H1 (cell line): Measurements from ENCODE around the gene TBC1D22A. TPM values are rescaled to one million over a fixed set of nuclear protein-coding genes. Genes with fewer than 3 reads are reported as not detected.

ENCODE experiments used
- CTCF ChIA-PET: fragments of 300-600 bp; sonication (Branson Sonifier 250); formaldehyde crosslinking; loops from one replicate; lab custom pipeline; 2021; ENCODE audit not compliant: partially characterized antibody; lab: Charles Lee
- POLR2A ChIA-PET: fragments of 300-600 bp; sonication (Branson Sonifier 250); formaldehyde crosslinking; loops from one replicate; lab custom pipeline; 2021; ENCODE audit warnings: inconsistent platforms; ENCODE audit not compliant: partially characterized antibody; lab: Charles Lee
- DNase-seq, 2 experiments: peaks; one replicate each; pipeline versions ENCODE4 v3.0.0 to v3.0.0-alpha.2; 2010 to 2022; ENCODE audit warnings: low spot score in 2 of 2, low read depth in 1 of 2, mixed read lengths in 1 of 2
- FAIRE-seq: peaks from 2 replicates; lab custom pipeline; 2011; peaks lifted over from hg19 to GRCh38; lab: Jason Lieb, UNC
- H2AFZ ChIP-seq: 2 replicates; pipeline ENCODE4 v1.8.1; 2012; ENCODE audit warnings: low read length, inconsistent platforms
- H2AK5ac ChIP-seq: 2 replicates; pipeline ENCODE4 v1.6.1; 2013; ENCODE audit warnings: low read depth, low read length
- H2BK120ac ChIP-seq: replicated peaks from 2 replicates; pipeline ENCODE3; 2013; ENCODE audit warnings: low read depth, low read length, inconsistent platforms
- H2BK12ac ChIP-seq: 2 replicates; pipeline ENCODE4 v1.6.1; 2013; ENCODE audit warnings: low read depth, low read length
- H2BK15ac ChIP-seq: 2 replicates; pipeline ENCODE4 v1.6.1; 2013; ENCODE audit warnings: low read length
- H2BK20ac ChIP-seq: 2 replicates; pipeline ENCODE4 v1.6.1; 2013; ENCODE audit warnings: low read length
- H2BK5ac ChIP-seq: 2 replicates; pipeline ENCODE4 v1.6.1; 2013; ENCODE audit warnings: low read depth, low read length
- H3K14ac ChIP-seq: 2 replicates; pipeline ENCODE4 v1.6.1; 2013; ENCODE audit warnings: inconsistent platforms; ENCODE audit not compliant: insufficient read length
- H3K18ac ChIP-seq: 2 replicates; pipeline ENCODE4 v1.6.1; 2013; ENCODE audit warnings: low read length; ENCODE audit errors: extremely low read depth
- H3K23ac ChIP-seq: 2 replicates; pipeline ENCODE4 v1.6.1; 2013; ENCODE audit warnings: inconsistent platforms; ENCODE audit not compliant: insufficient read length
- H3K23me2 ChIP-seq: 2 replicates; pipeline ENCODE4 v1.6.1; 2013; ENCODE audit warnings: low read depth, low read length
- H3K27ac ChIP-seq: 2 replicates; pipeline ENCODE4 v1.6.1; 2011; ENCODE audit warnings: low read depth, low read length, inconsistent platforms
- H3K27me3 ChIP-seq, 4 experiments: replicated peaks in 1 of 4; 1 replicate in 1 of 4; 2 replicates in 3 of 4; pipeline versions ENCODE4 v1.6.1 to v1.8.1; 2011 to 2013; ENCODE audit warnings: low read length in 3 of 4, mild to moderate bottlenecking in 3 of 4, inconsistent platforms in 2 of 4, mixed read lengths in 2 of 4, moderate library complexity in 1 of 4; ENCODE audit not compliant: control insufficient read depth in 3 of 4, insufficient read depth in 3 of 4; ENCODE audit errors: extremely low read depth in 1 of 4
- H3K36me3 ChIP-seq, 4 experiments: 2 replicates each; pipeline versions ENCODE4 v1.6.1 to v1.8.1; 2011 to 2013; ENCODE audit warnings: mild to moderate bottlenecking in 4 of 4, low read length in 3 of 4, moderate library complexity in 2 of 4, control low read depth in 1 of 4, inconsistent platforms in 1 of 4; ENCODE audit not compliant: insufficient read depth in 4 of 4, control insufficient read depth in 2 of 4
- H3K4ac ChIP-seq: replicated peaks from 2 replicates; pipeline ENCODE3; 2013; ENCODE audit warnings: low read length, low read depth, mixed read lengths, inconsistent platforms; ENCODE audit not compliant: insufficient read length
- H3K4me1 ChIP-seq, 4 experiments: replicated peaks in 1 of 4; 1 replicate in 1 of 4; 2 replicates in 3 of 4; pipeline versions ENCODE4 v1.6.1 to v1.8.1; 2011 to 2013; ENCODE audit warnings: low read length in 3 of 4, inconsistent platforms in 2 of 4, mixed read lengths in 1 of 4; ENCODE audit not compliant: insufficient read depth in 4 of 4, control insufficient read depth in 3 of 4
- H3K4me2 ChIP-seq, 2 experiments: 2 replicates each; pipeline versions ENCODE4 v1.6.1 to v1.8.1; 2011 to 2013; ENCODE audit warnings: low read depth in 2 of 2, low read length in 2 of 2, control low read depth in 1 of 2, inconsistent platforms in 1 of 2, mild to moderate bottlenecking in 1 of 2; ENCODE audit not compliant: insufficient read depth in 1 of 2
- H3K4me3 ChIP-seq, 4 experiments: fragments of 200-600, 300-600 bp in 1 of 4; sonication (generic), shearing (Covaris generic), sonication (Bioruptor Twin) in 1 of 4; 2 replicates each; pipeline versions ENCODE4 v1.5.1 to v1.8.1; 2011 to 2016; ENCODE audit warnings: low read length in 4 of 4, low read depth in 3 of 4, control low read depth in 2 of 4, inconsistent platforms in 2 of 4, mild to moderate bottlenecking in 2 of 4, mixed read lengths in 1 of 4, moderate library complexity in 1 of 4; ENCODE audit not compliant: insufficient read depth in 2 of 4; ENCODE audit errors: extremely low read depth in 1 of 4
- H3K56ac ChIP-seq: replicated peaks from 2 replicates; pipeline ENCODE3; 2013; ENCODE audit warnings: low read depth, mild to moderate bottlenecking, mixed read lengths, low read length, inconsistent platforms; ENCODE audit not compliant: insufficient read length
- H3K79me1 ChIP-seq: 2 replicates; pipeline ENCODE4 v1.6.1; 2013; ENCODE audit warnings: low read depth, low read length, control low read depth
- H3K79me2 ChIP-seq, 2 experiments: 2 replicates each; pipeline versions ENCODE4 v1.6.1 to v1.8.1; 2012 to 2013; ENCODE audit warnings: low read length in 2 of 2, mild to moderate bottlenecking in 2 of 2, inconsistent platforms in 1 of 2; ENCODE audit not compliant: insufficient read depth in 2 of 2, control insufficient read depth in 1 of 2
- H3K9ac ChIP-seq, 4 experiments: replicated peaks in 1 of 4; 1 replicate in 1 of 4; 2 replicates in 3 of 4; pipeline versions ENCODE4 v1.6.1 to v1.8.1; 2011 to 2013; ENCODE audit warnings: low read depth in 3 of 4, low read length in 3 of 4, control low read depth in 2 of 4, mild to moderate bottlenecking in 2 of 4, moderate library complexity in 2 of 4, inconsistent platforms in 1 of 4; ENCODE audit errors: extremely low read depth in 1 of 4
- H3K9me3 ChIP-seq, 2 experiments: 2 replicates each; pipeline versions ENCODE4 v1.6.1 to v1.8.1; 2012 to 2013; ENCODE audit warnings: mild to moderate bottlenecking in 2 of 2, moderate library complexity in 2 of 2, control low read depth in 1 of 2, inconsistent platforms in 1 of 2, low read depth in 1 of 2, low read length in 1 of 2, mixed read lengths in 1 of 2; ENCODE audit not compliant: insufficient read depth in 2 of 2
- H4K20me1 ChIP-seq, 2 experiments: replicated peaks in 1 of 2; 2 replicates each; pipeline versions ENCODE3 to v1.8.1; 2011 to 2013; ENCODE audit warnings: inconsistent platforms in 2 of 2, low read length in 2 of 2, mild to moderate bottlenecking in 1 of 2; ENCODE audit not compliant: insufficient read depth in 2 of 2, control insufficient read depth in 1 of 2
- H4K5ac ChIP-seq: 2 replicates; pipeline ENCODE4 v1.6.1; 2013; ENCODE audit warnings: low read length, low read depth, mixed read lengths, inconsistent platforms; ENCODE audit not compliant: insufficient read length
- H4K8ac ChIP-seq: 2 replicates; pipeline ENCODE4 v1.8.0; 2013; ENCODE audit warnings: mild to moderate bottlenecking, moderate library complexity, low read length, inconsistent platforms; ENCODE audit not compliant: insufficient read depth; ENCODE audit errors: extremely low read depth
- H4K91ac ChIP-seq: replicated peaks from 2 replicates; pipeline ENCODE3; 2013; ENCODE audit warnings: low read length, mixed read lengths, inconsistent platforms; ENCODE audit not compliant: insufficient read length
- ATF3 ChIP-seq: IDR thresholded peaks from 2 replicates; pipeline ENCODE4 v1.6.1; 2011; ENCODE audit warnings: low read depth, mild to moderate bottlenecking, low read length; ENCODE audit not compliant: insufficient read depth
- BRCA1 ChIP-seq: IDR thresholded peaks from 2 replicates; pipeline ENCODE4 v1.6.1; 2012; ENCODE audit warnings: low read depth, low read length, improper control_type of control experiment
- EGR1 ChIP-seq: IDR thresholded peaks from 2 replicates; pipeline ENCODE4 v1.6.1; 2011; ENCODE audit warnings: low read depth, low read length, borderline replicate concordance
- EP300 ChIP-seq, 2 experiments: IDR thresholded peaks; 1 replicate in 1 of 2; 2 replicates in 1 of 2; pipeline ENCODE4 v1.6.1; 2011 to 2012; ENCODE audit warnings: low read depth in 2 of 2, low read length in 2 of 2, mild to moderate bottlenecking in 2 of 2, borderline replicate concordance in 1 of 2, inconsistent platforms in 1 of 2, moderate library complexity in 1 of 2
- FOSL1 ChIP-seq: IDR thresholded peaks from 2 replicates; pipeline ENCODE4 v1.6.1; 2011; ENCODE audit warnings: mild to moderate bottlenecking, low read depth, low read length, moderate library complexity; ENCODE audit not compliant: insufficient read depth
- GTF2F1 ChIP-seq: IDR thresholded peaks from 2 replicates; pipeline ENCODE4 v1.6.1; 2012; ENCODE audit warnings: low read depth, low read length, improper control_type of control experiment, borderline replicate concordance
- NANOG ChIP-seq: IDR thresholded peaks from 2 replicates; pipeline ENCODE4 v1.6.1; 2011; ENCODE audit warnings: low read length, low read depth, mild to moderate bottlenecking, inconsistent platforms; ENCODE audit not compliant: insufficient read depth, poor library complexity, severe bottlenecking
- NRF1 ChIP-seq: IDR thresholded peaks from 2 replicates; pipeline ENCODE4 v1.6.1; 2011; ENCODE audit warnings: mild to moderate bottlenecking, low read depth, low read length, improper control_type of control experiment
- SAP30 ChIP-seq: fragments of 300-600 bp; sonication (generic); IDR thresholded peaks from 2 replicates; pipeline ENCODE4 v1.7.1; 2012; ENCODE audit warnings: low read length, moderate library complexity, mild to moderate bottlenecking, inconsistent platforms; ENCODE audit not compliant: insufficient read depth, insufficient replicate concordance
- SP2 ChIP-seq: IDR thresholded peaks from 2 replicates; pipeline ENCODE4 v1.6.1; 2012; ENCODE audit warnings: mild to moderate bottlenecking, low read length, inconsistent platforms
- TAF7 ChIP-seq: optimal IDR thresholded peaks from 2 replicates; pipeline ENCODE3; 2011; ENCODE audit warnings: low read depth, mild to moderate bottlenecking, inconsistent platforms, low read length, moderate library complexity, borderline replicate concordance
- WGBS, 2 experiments: shearing (Covaris generic) in 1 of 2; methylation state at CpG; one replicate each; pipeline versions ENCODE4 v1.1.6 to v1.1.7; 2013 to 2015; ENCODE audit warnings: low lambda C conversion rate in 2 of 2, mixed read lengths in 2 of 2, inconsistent platforms in 1 of 2, low coverage in 1 of 2, missing lambda C conversion rate in 1 of 2; ENCODE audit not compliant: insufficient replicate concordance in 2 of 2, insufficient coverage in 1 of 2, insufficient read length in 1 of 2; ENCODE audit errors: extremely low coverage in 1 of 2, missing lambda C conversion rate in 1 of 2; 5-methylcytosine and 5-hydroxymethylcytosine counted together
- polyA plus RNA-seq, 7 experiments: library from polyadenylated mRNA; depleted of rRNA in 3 of 7; stranded (reverse) in 5 of 7; unstranded in 2 of 7; fragments of >200 nt in 5 of 7; fragments of 200-250 nt in 2 of 7; gene quantifications; 1 replicate in 5 of 7; 2 replicates in 1 of 7; 4 replicates in 1 of 7; pipeline versions ENCODE4 v1.2.1 to v1.2.3, GENCODE V29; 2011 to 2013; ENCODE audit warnings: missing spikeins in 2 of 7, mixed read lengths in 2 of 7
- total RNA-seq: library from RNA; stranded (reverse); fragmentation: NEBNext Ultra II Directional; extraction: Animal tissue kit (Norgen Biotek cat#: 25700); gene quantifications from 2 replicates; pipeline ENCODE4 v1.2.1, GENCODE V29; 2021

The TBC1D22A gene
- total and polyA plus RNA-seq, 2 of the 8 experiments (the other 6 are each of a cell fraction or from before 2014, with no cell fraction given): 11.9 to 18.4 TPM

GRCh38 chr22:47220752-47221151 lies 458.3 kb downstream of the TBC1D22A start:
- Histone ChIP-seq H3K4me2 (no peak overlapping the region), H3K4me1 (no peaks in the 10 kb centered on the region), H3K23me2 (no peaks in the 10 kb centered on the region), H3K23ac (no peak overlapping the region), H3K9ac (no peak overlapping the region), H2BK120ac (no peak overlapping the region), H2BK15ac (no peak overlapping the region), H3K79me1 (no peaks in the 10 kb centered on the region), H2BK12ac (no peak overlapping the region), H3K18ac (no peak overlapping the region), H3K27me3 (no peaks in the 10 kb centered on the region), H2BK5ac (no peak overlapping the region), H3K36me3 (no peaks in the 10 kb centered on the region), H4K91ac (no peak overlapping the region), H3K9me3 (peaks cover 58 to 70% of the 10 kb centered on the region in 2 experiments), H3K56ac (no peak overlapping the region), H4K20me1 (no peaks in the 10 kb centered on the region), H2BK20ac (no peak overlapping the region), H4K8ac (no peak overlapping the region), H3K4me3 (peak overlapping the region in 1 of 4 experiments; percentile 14; a peak in 1 of 8 replicates), H3K79me2 (no peaks in the 10 kb centered on the region), H2AK5ac (no peak overlapping the region), H3K4ac (no peak overlapping the region)
- CTCF ChIA-PET: no interaction called here
- DNase-seq (no peak), FAIRE-seq (no peak)
- TF ChIP-seq BRCA1 (no peak), TAF7 (no peak), NANOG (no peak), ATF3 (no peak), GTF2F1 (no peak), NRF1 (no peak), FOSL1 (no peak), SP2 (no peak), SAP30 (no peak), EP300 (IDR thresholded peaks at IDR 0.05; ENCODE audit: borderline replicate concordance in 1 of 2, low read depth in 2 of 2, low read length in 2 of 2) (no peak), EGR1 (no peak)
- TF ChIP-seq, all 59 proteins: peak for 0
- Histone ChIP-seq H3K27ac (no peak overlapping the region), H3K14ac (no peak overlapping the region), H4K5ac (no peak overlapping the region), H2AFZ (no peak overlapping the region)
- WGBS, 2 experiments: 62% methylated on average over 5 of the region's 5 CpGs; no CpG with 5 or more reads in 1 of the 2 experiments
- POLR2A ChIA-PET: no interaction called here
